Upper lobe of left lung (tissue), 6 donors: ENCODE results near the gene SLC4A2. TPM values are rescaled to one million over a fixed set of nuclear protein-coding genes. Genes with fewer than 3 reads are reported as not detected.
"Not testable (repeated sequence)": the region's sequence is repeated elsewhere in the genome, so short reads cannot be mapped to it uniquely, and the experiment has no call there.

Experiments used
- ATAC-seq, 2 donors: fragments of 200-7000 bp; cut with Tn5 transposase; one replicate each; pipeline ENCODE4 v1.9.1; 2022; ENCODE audit warnings: mild to moderate bottlenecking in 2 of 2, moderate library complexity in 2 of 2; ENCODE audit not compliant: low FRiP score in 2 of 2
- DNase-seq, 2 donors: peaks; one replicate each; pipeline ENCODE4 v3.0.0-alpha.2; 2019 to 2020
- H3K27ac ChIP-seq, 4 donors: fragments of 200-600 bp; sonication (generic); one replicate each; pipeline ENCODE4 v1.5.1; 2016 to 2019
- H3K27me3 ChIP-seq, 4 donors: fragments of 200-600 bp; sonication (generic); one replicate each; pipeline ENCODE4 v1.5.1; 2017 to 2019
- H3K36me3 ChIP-seq, 4 donors: fragments of 200-600 bp; sonication (generic); one replicate each; pipeline ENCODE4 v1.5.1; 2016 to 2019
- H3K4me1 ChIP-seq, 4 donors: fragments of 200-600 bp; sonication (generic); one replicate each; pipeline ENCODE4 v1.5.1; 2018 to 2019
- H3K4me3 ChIP-seq, 4 donors: fragments of 200-600 bp; sonication (generic); one replicate each; pipeline ENCODE4 v1.5.1; 2017 to 2019; ENCODE audit warnings: mild to moderate bottlenecking in 2 of 4, moderate library complexity in 1 of 4
- H3K9me3 ChIP-seq, 4 donors: fragments of 200-600 bp; sonication (generic); one replicate each; pipeline ENCODE4 v1.5.1; 2018 to 2019
- EP300 ChIP-seq, 4 donors: sonication (generic); formaldehyde crosslinking; IDR thresholded peaks; one replicate each; pipeline ENCODE4 v1.5.1; 2017; ENCODE audit warnings: antibody characterized with exemption in 4 of 4, control low read depth in 2 of 4
- POLR2A ChIP-seq, 4 donors: fragments of 450-650 bp; IDR thresholded peaks; one replicate each; pipeline ENCODE4 v1.5.1; 2016 to 2017; ENCODE audit warnings: antibody characterized with exemption in 4 of 4, mild to moderate bottlenecking in 2 of 4
- POLR2AphosphoS5 ChIP-seq, 2 donors: sonication (generic); formaldehyde crosslinking; IDR thresholded peaks; one replicate each; pipeline ENCODE4 v1.5.1; 2017; ENCODE audit warnings: antibody characterized with exemption in 2 of 2
- WGBS, 2 donors: methylation state at CpG; one replicate each; pipeline ENCODE4 v1.1.5; 2017 to 2018; 5-methylcytosine and 5-hydroxymethylcytosine counted together
- total RNA-seq, 6 donors: library from RNA; depleted of rRNA in 4 of 6; stranded (reverse); fragments of >200 nt in 4 of 6; gene quantifications; one replicate each; pipeline versions ENCODE4 v1.1.0 to v1.2.1, GENCODE V29; 2016 to 2021
- TF ChIP-seq, protein P1 (sequence below), 6 experiments: fragments of 450-650 bp in 4 of 6; fragments of 200-600 bp in 2 of 6; sonication (generic) in 2 of 6; IDR thresholded peaks; one replicate each; pipeline ENCODE4 v1.5.1; 2016 to 2019; ENCODE audit warnings: antibody characterized with exemption in 6 of 6
- donor health status: DM: no; HTN: no; CAD: no; lungs with moderate emphysema.
- donor health status: DM: no; HTN: yes; CAD: no; lungs with severe emphysema.

Gene SLC4A2
- total RNA-seq, 6 donors from 2014 or later, result 88.4 to 312 (median 188) TPM

DNA sequence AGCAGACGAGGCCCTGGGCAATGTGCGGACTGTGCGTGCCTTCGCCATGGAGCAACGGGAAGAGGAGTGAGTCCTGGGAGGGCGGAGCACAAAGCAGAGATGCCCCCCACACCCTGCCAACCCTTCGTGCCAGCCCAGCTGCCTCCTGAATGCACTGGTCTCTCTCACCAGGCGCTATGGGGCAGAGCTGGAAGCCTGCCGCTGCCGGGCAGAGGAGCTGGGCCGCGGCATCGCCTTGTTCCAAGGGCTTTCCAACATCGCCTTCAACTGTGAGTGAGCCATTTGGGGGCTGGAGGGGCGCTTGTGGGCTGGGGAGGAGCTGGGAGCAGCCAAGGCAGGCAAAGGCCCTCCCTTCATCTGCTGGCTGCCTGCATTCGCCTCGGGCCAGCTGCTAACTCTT is 23.5 kb upstream of the SLC4A2 start:
- H3K27ac ChIP-seq, result no peak overlapping the region
- no peaks in the 10 kb centered on the region for H3K9me3 ChIP-seq
- WGBS, 2 donors, result 85 to 92% methylated on average over 7 to 17 of the region's 17 CpGs
- peaks cover 13 to 17% (median 15%) of the 10 kb centered on the region in 4 donors for H3K4me1 ChIP-seq
- DNase-seq (peak in 1 of 2 donors; percentile 63), ATAC-seq (no peak)
- peaks cover 0 to 48% (median 34%) of the 10 kb centered on the region in 4 donors for H3K36me3 ChIP-seq
- H3K4me3 ChIP-seq, result no peak overlapping the region
- TF ChIP-seq, protein P1, sequence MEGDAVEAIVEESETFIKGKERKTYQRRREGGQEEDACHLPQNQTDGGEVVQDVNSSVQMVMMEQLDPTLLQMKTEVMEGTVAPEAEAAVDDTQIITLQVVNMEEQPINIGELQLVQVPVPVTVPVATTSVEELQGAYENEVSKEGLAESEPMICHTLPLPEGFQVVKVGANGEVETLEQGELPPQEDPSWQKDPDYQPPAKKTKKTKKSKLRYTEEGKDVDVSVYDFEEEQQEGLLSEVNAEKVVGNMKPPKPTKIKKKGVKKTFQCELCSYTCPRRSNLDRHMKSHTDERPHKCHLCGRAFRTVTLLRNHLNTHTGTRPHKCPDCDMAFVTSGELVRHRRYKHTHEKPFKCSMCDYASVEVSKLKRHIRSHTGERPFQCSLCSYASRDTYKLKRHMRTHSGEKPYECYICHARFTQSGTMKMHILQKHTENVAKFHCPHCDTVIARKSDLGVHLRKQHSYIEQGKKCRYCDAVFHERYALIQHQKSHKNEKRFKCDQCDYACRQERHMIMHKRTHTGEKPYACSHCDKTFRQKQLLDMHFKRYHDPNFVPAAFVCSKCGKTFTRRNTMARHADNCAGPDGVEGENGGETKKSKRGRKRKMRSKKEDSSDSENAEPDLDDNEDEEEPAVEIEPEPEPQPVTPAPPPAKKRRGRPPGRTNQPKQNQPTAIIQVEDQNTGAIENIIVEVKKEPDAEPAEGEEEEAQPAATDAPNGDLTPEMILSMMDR (IDR thresholded peaks at IDR 0.05), result no peak
- TF ChIP-seq EP300 (IDR thresholded peaks at IDR 0.05) (no peak), POLR2A (IDR thresholded peaks at IDR 0.05) (no peak), POLR2AphosphoS5 (IDR thresholded peaks at IDR 0.05) (no peak)
- H3K27me3 ChIP-seq, result no peaks in the 10 kb centered on the region

DNA sequence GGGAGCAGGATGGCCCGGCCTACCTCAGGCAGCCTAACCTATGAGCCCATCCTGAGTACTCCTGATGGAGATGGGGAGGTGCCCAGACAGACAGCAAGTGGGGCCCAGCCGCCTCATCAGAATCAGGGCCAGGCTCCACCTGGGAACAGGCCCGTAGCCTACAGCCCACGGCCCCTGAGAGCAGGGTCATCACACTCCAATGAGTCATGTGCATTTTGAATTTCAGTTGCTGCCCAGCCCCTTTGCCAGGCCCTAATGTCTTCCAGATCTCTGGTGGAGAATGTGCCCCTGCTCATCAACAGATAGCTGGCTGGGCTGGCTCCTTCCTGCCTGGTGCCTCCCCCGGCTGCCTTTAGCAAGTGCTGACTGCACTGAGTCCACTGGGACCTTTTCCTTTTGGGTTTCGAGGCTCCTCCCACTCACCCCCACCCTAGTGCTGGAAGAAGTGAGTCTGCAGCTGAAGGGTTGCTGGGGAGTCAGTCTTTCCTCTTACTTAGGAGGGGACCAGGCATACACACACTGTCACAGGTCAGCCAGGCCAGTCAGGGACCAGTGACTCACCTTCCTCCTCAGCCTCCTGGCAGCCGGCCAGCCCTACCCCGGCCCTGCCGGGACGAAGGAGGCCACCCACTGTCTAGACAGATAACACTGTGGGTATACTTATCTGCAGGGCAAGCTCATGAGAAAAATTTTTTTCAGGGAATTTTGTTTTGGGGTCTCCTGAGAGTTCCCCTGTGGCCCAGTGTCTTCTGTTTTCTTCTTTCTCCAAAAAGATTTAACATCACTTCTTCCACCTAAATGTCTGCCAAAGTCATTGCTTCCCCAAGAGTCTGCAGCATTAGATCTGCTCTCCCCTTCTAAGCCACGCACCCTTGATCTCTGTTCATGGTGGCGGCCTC is 20.2 kb upstream of the SLC4A2 start:
- Histone ChIP-seq H3K9me3 (no peaks in the 10 kb centered on the region), H3K27ac (peak overlapping the region in 3 of 4 donors; percentile 8 to 60 (median 16)), H3K4me1 (peaks cover 13 to 17% (median 15%) of the 10 kb centered on the region in 4 donors), H3K36me3 (peaks cover 0 to 48% (median 40%) of the 10 kb centered on the region in 4 donors), H3K27me3 (no peaks in the 10 kb centered on the region), H3K4me3 (no peak overlapping the region)
- peak; percentile 54 to 80 for ATAC-seq
- TF ChIP-seq, protein P1 (IDR thresholded peaks at IDR 0.05), result no peak
- TF ChIP-seq EP300 (IDR thresholded peaks at IDR 0.05), result no peak
- peak in 1 of 2 donors; percentile 17 for TF ChIP-seq POLR2AphosphoS5 (IDR thresholded peaks at IDR 0.05)
- peak in 1 of 4 donors; percentile 40 for TF ChIP-seq POLR2A (IDR thresholded peaks at IDR 0.05)
- 29 to 45% methylated on average over 8 to 11 of the region's 12 CpGs for WGBS, 2 donors
- DNase-seq, result peak; percentile 80 to 91

DNA sequence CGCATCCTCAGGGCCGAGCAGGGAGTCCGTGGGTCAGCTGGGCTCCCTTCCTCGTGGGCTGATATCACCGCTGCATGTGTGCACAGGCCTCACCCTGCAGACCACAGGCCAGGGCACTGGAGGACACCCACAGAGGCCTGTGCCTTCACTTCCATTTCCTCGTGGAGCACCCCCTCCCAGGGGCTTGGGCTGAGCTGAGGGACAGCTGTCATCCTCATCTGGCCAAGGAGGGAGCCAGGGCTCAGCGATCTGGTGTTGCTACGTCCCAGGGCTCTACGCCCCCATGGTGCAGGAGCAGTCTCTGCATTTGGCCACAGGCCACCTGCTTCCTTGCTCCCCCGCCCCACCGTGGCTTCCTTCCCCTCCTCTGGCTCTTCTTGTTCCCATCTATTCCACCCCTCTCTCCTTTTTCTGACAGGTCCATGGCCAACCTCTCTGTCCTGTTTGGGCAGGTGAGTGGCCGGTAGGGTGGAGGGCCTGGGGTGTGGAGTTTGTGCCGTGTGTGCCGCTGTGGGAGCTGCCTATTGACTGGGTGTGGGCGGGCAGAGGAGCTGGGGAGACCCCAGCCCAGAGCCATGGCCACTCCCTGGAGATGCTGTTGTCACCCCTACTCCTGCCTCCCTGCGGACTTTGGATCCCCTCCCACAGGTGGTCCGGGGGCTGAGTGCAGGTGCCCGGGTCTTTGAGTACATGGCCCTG is 19.4 kb upstream of the SLC4A2 start:
- peaks cover 0 to 46% (median 35%) of the 10 kb centered on the region in 4 donors for H3K36me3 ChIP-seq
- peak in 1 of 2 donors; percentile 2 for ATAC-seq
- H3K27me3 ChIP-seq, result no peaks in the 10 kb centered on the region
- peak overlapping the region in 1 of 4 donors; percentile 8 for H3K27ac ChIP-seq
- no peak overlapping the region for H3K4me3 ChIP-seq
- peaks cover 13 to 17% (median 15%) of the 10 kb centered on the region in 4 donors for H3K4me1 ChIP-seq
- WGBS, 2 donors, result 75 to 78% methylated on average over 15 to 16 of the region's 18 CpGs
- no peak for TF ChIP-seq POLR2A (IDR thresholded peaks at IDR 0.05)
- TF ChIP-seq EP300 (IDR thresholded peaks at IDR 0.05), result no peak
- TF ChIP-seq POLR2AphosphoS5 (IDR thresholded peaks at IDR 0.05), result no peak
- TF ChIP-seq, protein P1 (IDR thresholded peaks at IDR 0.05), result no peak
- no peaks in the 10 kb centered on the region for H3K9me3 ChIP-seq
- DNase-seq, result peak in 1 of 2 donors; percentile 61

DNA sequence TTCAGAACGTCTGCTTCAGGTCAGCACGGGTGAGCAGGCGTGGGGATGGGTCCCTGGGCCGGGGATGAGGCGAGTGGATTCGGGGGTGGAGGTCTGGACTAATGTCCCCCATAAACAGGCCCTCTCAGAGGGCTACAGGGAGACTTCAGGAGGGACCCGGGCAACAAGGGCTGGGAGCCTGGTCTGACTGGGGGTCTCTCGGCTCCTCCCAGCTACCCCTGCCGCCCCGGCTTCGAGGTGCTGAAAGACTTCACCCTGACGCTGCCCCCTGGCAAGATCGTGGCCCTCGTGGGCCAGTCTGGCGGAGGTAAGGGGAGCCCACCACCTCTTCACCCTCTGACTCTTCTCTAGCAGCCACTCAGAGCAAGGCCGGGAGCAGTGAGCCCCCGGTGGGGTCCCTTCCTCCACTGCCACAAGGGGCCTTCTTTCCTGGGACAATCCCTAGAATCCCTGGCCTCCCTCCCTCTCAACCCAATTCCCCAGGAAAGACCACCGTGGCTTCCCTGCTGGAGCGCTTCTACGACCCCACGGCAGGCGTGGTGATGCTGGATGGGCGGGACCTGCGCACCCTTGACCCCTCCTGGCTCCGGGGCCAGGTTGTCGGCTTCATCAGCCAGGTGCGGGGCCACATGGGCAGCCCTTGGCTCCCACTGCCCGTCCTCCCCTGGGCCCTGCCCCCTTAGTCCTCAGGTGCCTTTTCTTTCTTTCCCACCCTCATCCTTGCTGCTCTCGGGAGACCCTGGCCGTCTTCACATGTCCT is 18.6 kb upstream of the SLC4A2 start:
- H3K36me3 ChIP-seq, result peaks cover 0 to 46% (median 33%) of the 10 kb centered on the region in 4 donors
- H3K4me1 ChIP-seq, result peaks cover 13 to 17% (median 15%) of the 10 kb centered on the region in 4 donors
- H3K27me3 ChIP-seq, result no peaks in the 10 kb centered on the region
- TF ChIP-seq POLR2AphosphoS5 (IDR thresholded peaks at IDR 0.05), result no peak
- no peak for TF ChIP-seq EP300 (IDR thresholded peaks at IDR 0.05)
- no peak for TF ChIP-seq POLR2A (IDR thresholded peaks at IDR 0.05)
- TF ChIP-seq, protein P1 (IDR thresholded peaks at IDR 0.05), result no peak
- ATAC-seq (no peak), DNase-seq (peak in 1 of 2 donors; percentile 70)
- H3K9me3 ChIP-seq, result no peaks in the 10 kb centered on the region
- no peak overlapping the region for H3K4me3 ChIP-seq
- 90 to 94% methylated on average over 15 to 30 of the region's 30 CpGs for WGBS, 2 donors
- no peak overlapping the region for H3K27ac ChIP-seq

DNA sequence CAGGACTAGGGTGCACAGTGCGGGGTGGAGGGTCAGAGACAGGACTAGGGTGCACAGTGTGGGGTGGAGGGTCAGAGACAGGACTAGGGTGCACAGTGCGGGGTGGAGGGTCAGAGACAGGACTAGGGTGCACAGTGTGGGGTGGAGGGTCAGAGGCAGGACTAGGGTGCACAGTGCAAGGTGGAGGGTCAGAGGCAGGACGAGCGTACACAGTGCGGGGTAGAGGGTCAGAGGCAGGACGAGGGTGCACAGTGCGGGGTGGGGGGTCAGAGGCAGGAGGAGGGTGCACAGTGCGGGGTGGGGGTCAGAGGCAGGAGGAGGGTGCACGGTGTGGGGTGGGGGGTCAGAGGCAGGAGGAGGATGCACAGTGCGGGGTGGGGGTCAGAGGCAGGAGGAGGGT is 15.9 kb upstream of the SLC4A2 start:
- Histone ChIP-seq H3K36me3 (peaks cover 0 to 32% (median 16%) of the 10 kb centered on the region in 4 donors), H3K4me1 (peaks cover 13 to 27% (median 17%) of the 10 kb centered on the region in 4 donors)
- not testable (repeated sequence) for ATAC-seq, H3K27me3 ChIP-seq, DNase-seq, H3K9me3 ChIP-seq, H3K27ac ChIP-seq, H3K4me3 ChIP-seq
- WGBS, 2 donors, result 88 to 90% methylated on average over 8 to 10 of the region's 10 CpGs
